Uterus (tissue), 4 donors: ENCODE data around the gene ALDH4A1. TPM values are rescaled to one million over a fixed set of nuclear protein-coding genes. Genes with fewer than 3 reads are reported as not detected.
A peak's percentile ranks its signal among the peaks of the same experiment; 100 is the strongest.

Experiments
- DNase-seq, 2 donors: peaks; one replicate each; pipeline ENCODE4 v3.0.0-alpha.2; 2019 to 2020
- H3K27ac ChIP-seq, 2 donors: fragments of 200-600 bp; sonication (generic); 1 replicate in 1 of 2; 2 replicates in 1 of 2; pipeline ENCODE4 v1.5.1; 2016 to 2018
- H3K27me3 ChIP-seq, 2 donors: fragments of 200-600 bp; sonication (generic); one replicate each; pipeline ENCODE4 v1.5.1; 2018 to 2019; ENCODE audit warnings: control low read depth in 1 of 2
- H3K36me3 ChIP-seq, 2 donors: fragments of 200-600 bp; sonication (generic); one replicate each; pipeline ENCODE4 v1.5.1; 2019; ENCODE audit warnings: control low read depth in 1 of 2
- H3K4me1 ChIP-seq, 2 donors: fragments of 200-600 bp; sonication (generic); one replicate each; pipeline ENCODE4 v1.5.1; 2018 to 2019; ENCODE audit warnings: control low read depth in 1 of 2
- H3K4me3 ChIP-seq, 2 donors: fragments of 200-600 bp; sonication (generic); 1 replicate in 1 of 2; 2 replicates in 1 of 2; pipeline ENCODE4 v1.5.1; 2018 to 2019; ENCODE audit warnings: mild to moderate bottlenecking in 1 of 2
- H3K9me3 ChIP-seq, 2 donors: fragments of 200-600 bp; sonication (generic); one replicate each; pipeline ENCODE4 v1.5.1; 2019; ENCODE audit warnings: control low read depth in 1 of 2
- CTCF ChIP-seq, 4 experiments: fragments of 200-600 bp in 2 of 4; fragments of 450-650 bp in 2 of 4; sonication (generic) in 2 of 4; IDR thresholded peaks; one replicate each; pipeline ENCODE4 v1.5.1; 2016 to 2019; ENCODE audit warnings: antibody characterized with exemption in 4 of 4, mild to moderate bottlenecking in 2 of 4, moderate library complexity in 1 of 4
- POLR2A ChIP-seq, 2 donors: fragments of 450-650 bp; IDR thresholded peaks; one replicate each; pipeline ENCODE4 v1.6.1; 2016; ENCODE audit warnings: antibody characterized with exemption in 2 of 2, mild to moderate bottlenecking in 1 of 2, moderate library complexity in 1 of 2
- intact Hi-C: fragments of 100-400 bp; cut with DNase I; formaldehyde crosslinking; loops from one replicate; pipeline ENCODE4 v1.15.1; 2023; ENCODE audit warnings: low total_unique reads
- total RNA-seq, 4 donors: library from RNA; depleted of rRNA in 3 of 4; stranded (reverse); fragments of >200 nt in 3 of 4; gene quantifications; one replicate each; pipeline versions ENCODE4 v1.1.0 to v1.2.4, GENCODE V29; 2014 to 2023
- donor health status: DM: yes; HTN: yes; CAD: no.

The ALDH4A1 gene
- total RNA-seq, 4 donors from 2014 or later, result 2.6 to 18.5 (median 10.3) TPM

- no peak for TF ChIP-seq CTCF (IDR thresholded peaks at IDR 0.05)
- no peak for TF ChIP-seq POLR2A (IDR thresholded peaks at IDR 0.05)
These were observed 44.4 kb upstream of the ALDH4A1 start for GRCh38 chr1:18946550-18947381.

GRCh38 chr1:18945401-18945849 lies 43.1 kb upstream of the ALDH4A1 start:
- H3K27ac ChIP-seq, result peak overlapping the region; percentile 40 to 49
- DNase-seq, result peak; percentile 72 to 87
- intact Hi-C loops, result loop anchor here (2.0 to 5.0 kb wide), 2 partner anchors 33 to 57 kb away; no protein-coding TSS in a partner anchor
- H3K4me1 ChIP-seq, result peaks cover 9 to 46% of the 10 kb centered on the region in 2 donors
- H3K9me3 ChIP-seq, result no peaks in the 10 kb centered on the region
- H3K27me3 ChIP-seq, result no peaks in the 10 kb centered on the region
- H3K4me3 ChIP-seq, result no peak overlapping the region
- TF ChIP-seq POLR2A (IDR thresholded peaks at IDR 0.05) (no peak), CTCF (IDR thresholded peaks at IDR 0.05) (no peak)
- no peaks in the 10 kb centered on the region for H3K36me3 ChIP-seq

More at GRCh38 chr1:18946550-18947381, 44.4 kb upstream of the ALDH4A1 start:
- Histone ChIP-seq H3K36me3 (no peaks in the 10 kb centered on the region), H3K27ac (peak overlapping the region in 1 of 2 donors; percentile 18), H3K4me1 (peaks cover 9 to 47% of the 10 kb centered on the region in 2 donors), H3K9me3 (no peaks in the 10 kb centered on the region), H3K27me3 (no peaks in the 10 kb centered on the region), H3K4me3 (no peak overlapping the region)
- intact Hi-C loops, result loop anchor here (5.0 kb wide), 1 partner anchor 34 kb away; no protein-coding TSS in a partner anchor
- no peak for DNase-seq

GRCh38 chr1:18944810-18945209 lies 42.5 kb upstream of the ALDH4A1 start:
- intact Hi-C loops, result loop anchor here (2.0 to 5.0 kb wide), 2 partner anchors 33 to 56 kb away; no protein-coding TSS in a partner anchor
- Histone ChIP-seq H3K27ac (peak overlapping the region; percentile 40 to 49), H3K27me3 (no peaks in the 10 kb centered on the region), H3K36me3 (no peaks in the 10 kb centered on the region), H3K9me3 (no peaks in the 10 kb centered on the region), H3K4me1 (peaks cover 9 to 43% of the 10 kb centered on the region in 2 donors), H3K4me3 (no peak overlapping the region)
- TF ChIP-seq POLR2A (IDR thresholded peaks at IDR 0.05) (no peak), CTCF (IDR thresholded peaks at IDR 0.05) (no peak)
- DNase-seq, result no peak

GRCh38 chr1:18943914-18944572 lies 41.7 kb upstream of the ALDH4A1 start:
- no peaks in the 10 kb centered on the region for H3K36me3 ChIP-seq
- no peak for DNase-seq
- H3K27me3 ChIP-seq, result no peaks in the 10 kb centered on the region
- H3K4me1 ChIP-seq, result peaks cover 7 to 46% of the 10 kb centered on the region in 2 donors
- TF ChIP-seq POLR2A (IDR thresholded peaks at IDR 0.05), result no peak
- H3K4me3 ChIP-seq, result no peak overlapping the region
- H3K9me3 ChIP-seq, result no peaks in the 10 kb centered on the region
- intact Hi-C loops, result loop anchor here (2.0 kb wide), 1 partner anchor 55 kb away; no protein-coding TSS in a partner anchor
- no peak overlapping the region for H3K27ac ChIP-seq

GRCh38 chr1:18943162-18943561 lies 40.8 kb upstream of the ALDH4A1 start:
- Histone ChIP-seq H3K4me1 (peaks cover 0 to 38% of the 10 kb centered on the region in 2 donors), H3K4me3 (no peak overlapping the region), H3K36me3 (no peaks in the 10 kb centered on the region), H3K27me3 (no peaks in the 10 kb centered on the region), H3K9me3 (no peaks in the 10 kb centered on the region), H3K27ac (no peak overlapping the region)
- no peak for TF ChIP-seq POLR2A (IDR thresholded peaks at IDR 0.05)
- no peak for TF ChIP-seq CTCF (IDR thresholded peaks at IDR 0.05)
- DNase-seq, result no peak
- intact Hi-C loops, result no loop called here
